PC-3 (cell line): Measurements from ENCODE around the gene TMEM143. TPM values are rescaled to one million over a fixed set of nuclear protein-coding genes. Genes with fewer than 3 reads are reported as not detected.

Experiments used
- ATAC-seq: fragments of 200-7000 bp; cut with Tn5 transposase; 2 replicates; pipeline ENCODE4 v1.9.1; 2020; ENCODE audit warnings: mild to moderate bottlenecking, moderate library complexity
- BruUV-seq: library from RNA; stranded (reverse); fragments of 400-500 nt; replicated peaks from 2 replicates; lab custom pipeline; 2021; lab: Mats Ljungman, UMichigan
- CTCF ChIA-PET: fragments of 300-600 bp; sonication (Branson Sonifier 250); formaldehyde crosslinking; loops from one replicate; lab custom pipeline; 2022; ENCODE audit warnings: antibody characterized with exemption; lab: Charles Lee
- POLR2A ChIA-PET: fragments of 300-600 bp; sonication (Branson Sonifier 250); formaldehyde crosslinking; loops from one replicate; lab custom pipeline; 2022; ENCODE audit warnings: antibody characterized with exemption; ENCODE audit not compliant: unreplicated experiment; lab: Charles Lee
- DNase-seq: peaks from one replicate; pipeline ENCODE4 v3.0.0-alpha.2; 2015
- H2AFZ ChIP-seq: fragments of 300-600 bp; sonication (generic); 2 replicates; pipeline ENCODE4 v1.6.0; 2016; ENCODE audit warnings: antibody characterized with exemption, low read length
- H3F3A ChIP-seq: fragments of 300-600 bp; sonication (generic); one replicate; pipeline ENCODE4 v1.6.0; 2017; ENCODE audit warnings: antibody characterized with exemption, low read length, control low read depth, mild to moderate bottlenecking; ENCODE audit not compliant: unreplicated experiment
- H3K27ac ChIP-seq: fragments of 300-600 bp; sonication (generic); 2 replicates; pipeline ENCODE4 v1.5.1; 2016; ENCODE audit warnings: mild to moderate bottlenecking, low read length
- H3K27me3 ChIP-seq: fragments of 300-600 bp; sonication (generic); 2 replicates; pipeline ENCODE4 v1.6.1; 2016; ENCODE audit warnings: low read length, mixed read lengths
- H3K36me3 ChIP-seq: fragments of 300-600 bp; sonication (generic); 2 replicates; pipeline ENCODE4 v1.6.1; 2016; ENCODE audit warnings: low read depth, mixed run types, low read length, mixed read lengths
- H3K4me1 ChIP-seq: fragments of 300-600 bp; sonication (generic); 2 replicates; pipeline ENCODE4 v1.5.1; 2016; ENCODE audit warnings: low read length; ENCODE audit not compliant: insufficient read depth
- H3K4me2 ChIP-seq: fragments of 300-600 bp; sonication (generic); 2 replicates; pipeline ENCODE4 v1.6.0; 2016; ENCODE audit warnings: low read length
- H3K4me3 ChIP-seq: fragments of 300-600 bp; sonication (generic); 2 replicates; pipeline ENCODE4 v1.5.1; 2016; ENCODE audit warnings: mild to moderate bottlenecking, low read length, mixed read lengths
- H3K79me2 ChIP-seq: fragments of 300-600 bp; sonication (generic); 2 replicates; pipeline ENCODE4 v1.6.1; 2017; ENCODE audit warnings: low read length, mixed read lengths
- H3K9ac ChIP-seq: fragments of 300-600 bp; sonication (generic); 2 replicates; pipeline ENCODE4 v1.6.0; 2016; ENCODE audit warnings: mild to moderate bottlenecking, low read length
- H3K9me2 ChIP-seq: fragments of 300-600 bp; sonication (generic); replicated peaks from 2 replicates; pipeline ENCODE4 v1.6.1; 2016; ENCODE audit warnings: mixed run types, low read length, mixed read lengths
- H3K9me3 ChIP-seq: fragments of 300-600 bp; sonication (generic); 2 replicates; pipeline ENCODE4 v1.6.1; 2016; ENCODE audit warnings: low read length, mixed read lengths
- H4K20me1 ChIP-seq: fragments of 300-600 bp; sonication (generic); 2 replicates; pipeline ENCODE4 v1.6.1; 2016; ENCODE audit warnings: low read length, mixed read lengths
- EZH2 ChIP-seq: fragments of 300-600 bp; sonication (generic); IDR thresholded peaks from one replicate; pipeline ENCODE4 v1.6.1; 2017; ENCODE audit warnings: antibody characterized with exemption, mild to moderate bottlenecking, low read length; ENCODE audit not compliant: unreplicated experiment
- EZH2phosphoT487 ChIP-seq: fragments of 300-600 bp; sonication (generic); IDR thresholded peaks from 2 replicates; pipeline ENCODE4 v1.6.1; 2018; ENCODE audit warnings: mild to moderate bottlenecking, antibody characterized with exemption, low read length, borderline replicate concordance
- intact Hi-C: fragments of 100-400 bp; cut with micrococcal nuclease; formaldehyde crosslinking; loops from 2 replicates; pipeline ENCODE4 v1.9.0; 2023
- total RNA-seq: library from RNA; depleted of rRNA; stranded (reverse); fragments of >200 nt; gene quantifications from 2 replicates; pipeline ENCODE4 v1.2.3, GENCODE V29; 2014
- TF ChIP-seq, protein P1 (sequence below): fragments of 300-600 bp; sonication (generic); conservative IDR thresholded peaks from 2 replicates; pipeline ENCODE4 v1.5.1; 2017; ENCODE audit warnings: antibody characterized with exemption, low read depth, mild to moderate bottlenecking, low read length

TMEM143 gene
- total RNA-seq, 1 experiment from 2014 or later, result 7.1 TPM

GRCh38 chr19:48338802-48339503 is 24.8 kb downstream of the TMEM143 start:
- TF ChIP-seq EZH2 (no peak), EZH2phosphoT487 (no peak)
- TF ChIP-seq, protein P1, sequence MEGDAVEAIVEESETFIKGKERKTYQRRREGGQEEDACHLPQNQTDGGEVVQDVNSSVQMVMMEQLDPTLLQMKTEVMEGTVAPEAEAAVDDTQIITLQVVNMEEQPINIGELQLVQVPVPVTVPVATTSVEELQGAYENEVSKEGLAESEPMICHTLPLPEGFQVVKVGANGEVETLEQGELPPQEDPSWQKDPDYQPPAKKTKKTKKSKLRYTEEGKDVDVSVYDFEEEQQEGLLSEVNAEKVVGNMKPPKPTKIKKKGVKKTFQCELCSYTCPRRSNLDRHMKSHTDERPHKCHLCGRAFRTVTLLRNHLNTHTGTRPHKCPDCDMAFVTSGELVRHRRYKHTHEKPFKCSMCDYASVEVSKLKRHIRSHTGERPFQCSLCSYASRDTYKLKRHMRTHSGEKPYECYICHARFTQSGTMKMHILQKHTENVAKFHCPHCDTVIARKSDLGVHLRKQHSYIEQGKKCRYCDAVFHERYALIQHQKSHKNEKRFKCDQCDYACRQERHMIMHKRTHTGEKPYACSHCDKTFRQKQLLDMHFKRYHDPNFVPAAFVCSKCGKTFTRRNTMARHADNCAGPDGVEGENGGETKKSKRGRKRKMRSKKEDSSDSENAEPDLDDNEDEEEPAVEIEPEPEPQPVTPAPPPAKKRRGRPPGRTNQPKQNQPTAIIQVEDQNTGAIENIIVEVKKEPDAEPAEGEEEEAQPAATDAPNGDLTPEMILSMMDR, result no peak
- ChIA-PET CTCF (no interaction called here), POLR2A (no interaction called here)
- Histone ChIP-seq H3K9ac (no peak overlapping the region), H4K20me1 (no peaks in the 10 kb centered on the region), H3K9me2 (no peaks in the 10 kb centered on the region), H2AFZ (no peak overlapping the region), H3K9me3 (no peaks in the 10 kb centered on the region), H3F3A (no peaks in the 10 kb centered on the region), H3K27ac (no peak overlapping the region), H3K27me3 (no peaks in the 10 kb centered on the region), H3K4me1 (peaks cover 12% of the 10 kb centered on the region), H3K4me3 (no peak overlapping the region), H3K79me2 (no peaks in the 10 kb centered on the region), H3K36me3 (no peaks in the 10 kb centered on the region), H3K4me2 (no peak overlapping the region)
- DNase-seq (no peak), ATAC-seq (no peak)
- intact Hi-C loops, result no loop called here
- BruUV-seq, result no TSS peak

- Histone ChIP-seq H2AFZ (no peak overlapping the region), H3K27ac (no peak overlapping the region), H3F3A (no peaks in the 10 kb centered on the region), H3K4me1 (peaks cover 15% of the 10 kb centered on the region), H3K36me3 (no peaks in the 10 kb centered on the region), H4K20me1 (no peaks in the 10 kb centered on the region), H3K27me3 (no peaks in the 10 kb centered on the region), H3K4me3 (no peak overlapping the region), H3K4me2 (no peak overlapping the region), H3K79me2 (no peaks in the 10 kb centered on the region), H3K9me3 (no peaks in the 10 kb centered on the region), H3K9ac (no peak overlapping the region), H3K9me2 (no peaks in the 10 kb centered on the region)
- TF ChIP-seq EZH2, result no peak
- TF ChIP-seq, protein P1, result no peak
- TF ChIP-seq EZH2phosphoT487, result no peak
- ChIA-PET CTCF (no interaction called here), POLR2A (no interaction called here)
- no TSS peak for BruUV-seq
- intact Hi-C loops, result no loop called here
- ATAC-seq (no peak), DNase-seq (no peak)
Measured at GRCh38 chr19:48338253-48338755, 25.4 kb downstream of the TMEM143 start.
